ENCODE results near the gene TTC19.

Gene TTC19

GRCh38 chr17:15998031-15998562 is 1.5 kb upstream of the TTC19 start:
- H3K27ac ChIP-seq = peak overlapping the region; percentile 94
- no peak for TF ChIP-seq CTCF (IDR thresholded peaks at IDR 0.05)
- TF ChIP-seq ZFX (IDR thresholded peaks at IDR 0.05; ENCODE audit: borderline replicate concordance) = no peak

GRCh38 chr17:15999974-16000827 is 577 bp downstream of the TTC19 start:
- TF ChIP-seq CTCF (IDR thresholded peaks at IDR 0.05) (no peak), ZFX (IDR thresholded peaks at IDR 0.05; ENCODE audit: borderline replicate concordance) (0 out of 2 replicates have a peak, but pooled peaks have one; percentile 23)
- H3K27ac ChIP-seq = peak overlapping the region; percentile 94

- H3K27ac ChIP-seq = no peak overlapping the region
- TF ChIP-seq CTCF (IDR thresholded peaks at IDR 0.05) = no peak
- no peak for TF ChIP-seq ZFX (IDR thresholded peaks at IDR 0.05; ENCODE audit: borderline replicate concordance)
Measured at GRCh38 chr17:16001226-16001897, 1.7 kb downstream of the TTC19 start.

- no peak for TF ChIP-seq CTCF (IDR thresholded peaks at IDR 0.05)
- TF ChIP-seq ZFX (IDR thresholded peaks at IDR 0.05; ENCODE audit: borderline replicate concordance) = no peak
- H3K27ac ChIP-seq = no peak overlapping the region
Measured at GRCh38 chr17:16002708-16003260, 3.2 kb downstream of the TTC19 start.

GRCh38 chr17:16003841-16004240 is 4.2 kb downstream of the TTC19 start:
- TF ChIP-seq CTCF (IDR thresholded peaks at IDR 0.05) (no peak), ZFX (IDR thresholded peaks at IDR 0.05; ENCODE audit: borderline replicate concordance) (no peak)
- H3K27ac ChIP-seq = no peak overlapping the region

- TF ChIP-seq CTCF (IDR thresholded peaks at IDR 0.05) (no peak), ZFX (IDR thresholded peaks at IDR 0.05; ENCODE audit: borderline replicate concordance) (no peak)
- no peak overlapping the region for H3K27ac ChIP-seq
Measured at GRCh38 chr17:16005636-16006035, 6.0 kb downstream of the TTC19 start.
